Stimulated activated CD8-positive, alpha-beta memory T cell treated with anti-CD3 and anti-CD28 coated beads, Interleukin-15, amount 100 ng/mL, for 1 hour (primary cell): Measurements from ENCODE around the gene ZC3HAV1.

Experiments used
- DNase-seq: peaks from one replicate; pipeline ENCODE4 v3.0.0-alpha.2; 2020; ENCODE audit warnings: low read depth

ZC3HAV1 gene

DNA sequence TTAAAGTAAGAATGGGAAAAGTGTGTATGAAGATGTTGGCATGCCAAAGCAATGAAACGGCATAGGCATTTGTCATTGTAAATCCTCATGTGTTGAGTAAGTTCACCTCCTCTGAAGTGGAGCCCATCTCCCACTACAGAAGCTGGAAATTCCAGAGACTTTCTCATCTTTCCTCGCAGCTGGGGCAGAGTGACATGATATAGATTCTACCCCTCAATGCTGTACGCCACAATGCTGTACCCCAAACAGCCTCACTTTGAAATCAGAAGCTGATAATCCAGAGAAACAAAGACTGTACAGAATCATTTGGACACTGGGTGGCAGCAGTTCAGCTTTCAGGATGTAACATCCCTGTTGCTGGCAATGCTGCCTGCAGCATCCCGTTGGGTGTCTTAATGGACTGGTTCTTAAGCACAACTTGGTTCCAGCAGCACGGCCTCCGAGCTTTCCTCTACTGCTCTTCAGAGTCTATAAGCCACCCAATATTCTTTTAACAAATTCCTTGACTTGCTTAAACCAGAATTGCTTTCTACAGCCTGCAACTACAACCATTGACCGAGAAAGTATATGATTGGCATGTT lies 92.5 kb downstream of the ZC3HAV1 start:
- DNase-seq, result peak; percentile 45

GRCh38 chr7:139011373-139011772 lies 98.1 kb downstream of the ZC3HAV1 start:
- no peak for DNase-seq

GRCh38 chr7:139004321-139005090 lies 105.0 kb downstream of the ZC3HAV1 start:
- DNase-seq, result no peak

DNA sequence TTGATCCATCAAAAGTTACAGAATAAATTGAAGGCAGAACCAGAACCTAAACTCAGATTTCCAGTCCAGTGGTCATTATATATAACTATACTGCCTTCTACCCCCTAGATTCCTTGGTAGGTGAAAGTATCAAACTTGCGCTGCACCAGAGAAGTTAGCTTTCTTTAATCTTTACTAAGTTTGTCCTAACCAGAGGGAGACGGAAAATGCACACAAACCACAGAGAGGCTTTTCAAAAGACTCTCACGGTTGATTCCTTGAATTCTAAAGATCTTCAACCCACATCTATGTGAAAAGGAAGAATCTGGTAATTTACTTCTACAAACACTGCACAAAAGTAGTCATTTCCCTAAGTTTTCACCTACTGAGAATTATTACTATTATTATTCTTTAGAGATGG lies 110.1 kb downstream of the ZC3HAV1 start:
- DNase-seq, result no peak
